ENCODE measurements around the gene FANCB.

- TF ChIP-seq, protein P1, sequence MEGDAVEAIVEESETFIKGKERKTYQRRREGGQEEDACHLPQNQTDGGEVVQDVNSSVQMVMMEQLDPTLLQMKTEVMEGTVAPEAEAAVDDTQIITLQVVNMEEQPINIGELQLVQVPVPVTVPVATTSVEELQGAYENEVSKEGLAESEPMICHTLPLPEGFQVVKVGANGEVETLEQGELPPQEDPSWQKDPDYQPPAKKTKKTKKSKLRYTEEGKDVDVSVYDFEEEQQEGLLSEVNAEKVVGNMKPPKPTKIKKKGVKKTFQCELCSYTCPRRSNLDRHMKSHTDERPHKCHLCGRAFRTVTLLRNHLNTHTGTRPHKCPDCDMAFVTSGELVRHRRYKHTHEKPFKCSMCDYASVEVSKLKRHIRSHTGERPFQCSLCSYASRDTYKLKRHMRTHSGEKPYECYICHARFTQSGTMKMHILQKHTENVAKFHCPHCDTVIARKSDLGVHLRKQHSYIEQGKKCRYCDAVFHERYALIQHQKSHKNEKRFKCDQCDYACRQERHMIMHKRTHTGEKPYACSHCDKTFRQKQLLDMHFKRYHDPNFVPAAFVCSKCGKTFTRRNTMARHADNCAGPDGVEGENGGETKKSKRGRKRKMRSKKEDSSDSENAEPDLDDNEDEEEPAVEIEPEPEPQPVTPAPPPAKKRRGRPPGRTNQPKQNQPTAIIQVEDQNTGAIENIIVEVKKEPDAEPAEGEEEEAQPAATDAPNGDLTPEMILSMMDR (conservative IDR thresholded peaks at IDR 0.05): no peak
- TF ChIP-seq ZFX (IDR thresholded peaks at IDR 0.05): no peak
Observed at GRCh38 chrX:14871767-14872166, 1.1 kb downstream of the FANCB start.

Data from C4-2B (cell line).